NCI-H2196 (cell line): ENCODE measurements around the gene GLB1L2.
A peak's percentile ranks its signal among the peaks of the same experiment; 100 is the strongest.

Experiments
- DNase-seq: peaks from one replicate; lab custom pipeline; 2025; ENCODE audit not compliant: unreplicated experiment; lab: John Stamatoyannopoulos, UW

The GLB1L2 gene

DNA sequence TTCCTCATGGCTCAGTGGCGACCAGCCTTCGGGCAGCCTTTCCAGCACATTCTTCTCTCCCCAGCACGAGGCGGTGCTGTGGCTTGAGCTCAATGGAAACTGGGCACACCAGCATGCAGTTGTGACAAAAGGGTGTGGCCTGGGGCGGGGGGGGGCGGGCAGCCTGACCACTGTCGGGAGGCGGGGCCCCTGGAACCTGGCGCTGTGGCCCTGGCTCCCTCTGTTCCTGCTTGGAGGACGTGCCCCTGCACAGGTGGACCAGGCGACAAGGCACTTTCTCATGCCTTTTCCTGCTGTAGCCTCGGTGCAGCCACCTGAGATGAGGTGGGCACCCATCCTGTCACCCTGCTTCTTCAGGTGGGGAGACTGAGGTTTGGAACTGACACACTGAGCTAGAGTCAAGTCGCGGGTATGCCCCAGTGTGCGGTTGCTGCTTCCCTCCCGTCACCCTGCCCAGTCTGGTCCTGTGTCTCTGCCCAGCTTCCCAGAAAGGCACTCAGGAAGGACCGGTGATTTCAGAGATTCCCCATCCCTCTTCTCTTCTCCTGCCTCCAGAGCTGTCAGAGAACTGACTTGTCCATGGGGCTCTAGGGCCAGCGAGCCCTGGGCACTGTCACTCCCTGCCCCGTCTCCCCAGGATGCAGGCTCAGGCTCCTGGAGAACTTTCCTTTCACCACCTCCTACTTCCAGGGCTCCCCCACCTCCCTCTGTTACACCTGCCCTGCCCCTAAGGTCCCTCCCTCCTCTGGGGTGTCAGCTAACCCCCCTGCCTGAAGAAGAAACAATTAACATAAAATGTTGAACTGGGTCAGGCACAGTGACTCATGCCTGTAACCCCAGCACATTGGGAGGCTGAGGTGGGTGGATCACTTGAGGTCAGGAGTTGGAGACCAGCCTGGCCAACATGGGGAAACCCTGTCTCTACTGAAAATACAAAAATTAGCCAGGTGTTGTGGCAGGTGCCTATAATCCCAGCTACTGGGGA lies 70.3 kb downstream of the GLB1L2 start:
- DNase-seq, result peak; percentile 34

DNA sequence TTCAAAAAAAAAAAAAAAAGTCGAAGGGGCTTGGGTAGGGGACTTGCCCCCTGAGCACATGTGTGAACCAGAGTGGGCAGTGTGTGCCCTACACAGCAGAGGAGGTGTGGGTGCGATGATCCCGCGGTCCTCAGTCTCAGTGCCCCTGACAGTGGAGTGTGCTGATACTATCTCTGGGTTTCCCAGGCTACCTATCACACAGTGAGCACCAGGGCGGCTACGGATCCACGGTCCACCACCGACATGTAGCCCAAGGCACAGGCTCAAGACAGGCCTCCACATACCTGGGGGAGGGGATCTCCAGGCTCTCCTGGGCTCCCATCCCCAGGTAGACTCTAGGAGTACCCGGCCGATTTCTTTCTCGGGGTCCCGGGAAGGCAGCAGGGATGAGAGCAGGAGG lies 71.1 kb downstream of the GLB1L2 start:
- no peak for DNase-seq

DNA sequence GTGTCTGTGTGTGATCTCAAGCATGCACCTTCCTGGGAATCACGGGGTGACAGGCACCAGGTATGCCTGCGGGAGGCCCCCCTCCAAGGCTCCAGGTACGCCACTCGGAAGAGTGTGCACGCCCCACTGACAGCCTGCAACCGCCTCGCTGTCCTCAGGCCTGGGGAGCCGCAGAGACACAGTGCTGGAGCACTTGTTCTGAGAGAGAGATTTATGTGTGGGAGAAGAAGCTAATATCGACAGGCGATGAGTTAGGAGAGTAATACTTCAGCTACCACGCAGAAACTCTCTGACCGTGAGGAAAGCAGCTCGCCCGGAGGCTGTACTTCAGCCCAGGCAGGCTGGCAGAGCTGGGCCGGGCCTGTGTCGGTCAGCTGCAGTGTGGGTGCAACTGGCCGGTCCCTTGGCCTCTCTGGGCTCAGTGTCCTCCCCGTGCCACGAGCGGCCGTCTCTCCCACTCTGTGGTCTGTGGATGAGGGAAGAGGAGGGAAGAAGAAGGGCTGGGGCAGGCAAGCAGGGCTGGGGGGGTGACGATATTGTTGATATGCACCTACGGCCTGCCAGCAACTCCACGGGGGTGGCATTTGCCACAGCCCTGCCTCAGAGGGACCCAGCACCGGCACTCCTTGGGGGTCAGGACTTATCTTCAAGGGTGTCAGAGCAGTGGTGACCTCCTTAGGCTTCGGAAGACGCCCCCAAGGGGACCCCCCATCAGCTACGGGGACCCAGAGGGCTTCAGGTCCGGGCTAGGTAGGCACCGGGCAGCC lies 73.0 kb downstream of the GLB1L2 start:
- no peak for DNase-seq

DNA sequence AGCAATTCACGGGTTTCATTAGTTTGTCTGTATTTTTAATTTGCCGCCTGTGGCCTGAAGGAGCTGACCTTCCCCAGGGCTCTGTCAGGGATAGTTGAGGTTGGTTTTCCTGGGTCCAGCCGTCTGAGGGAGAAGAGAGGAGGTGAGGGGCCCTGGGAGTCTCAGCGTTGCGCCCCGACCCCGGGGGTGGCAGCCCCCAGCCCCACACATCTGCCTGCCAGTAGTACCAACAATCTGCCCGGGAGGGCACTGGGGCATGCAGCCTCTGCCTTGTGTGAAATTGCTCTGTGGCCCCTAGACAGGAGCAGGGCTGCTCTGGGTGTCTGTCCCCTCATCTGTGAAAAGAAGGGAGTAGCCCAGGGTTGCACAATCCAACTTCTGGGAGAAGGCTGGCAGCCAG lies 73.6 kb downstream of the GLB1L2 start:
- no peak for DNase-seq

DNA sequence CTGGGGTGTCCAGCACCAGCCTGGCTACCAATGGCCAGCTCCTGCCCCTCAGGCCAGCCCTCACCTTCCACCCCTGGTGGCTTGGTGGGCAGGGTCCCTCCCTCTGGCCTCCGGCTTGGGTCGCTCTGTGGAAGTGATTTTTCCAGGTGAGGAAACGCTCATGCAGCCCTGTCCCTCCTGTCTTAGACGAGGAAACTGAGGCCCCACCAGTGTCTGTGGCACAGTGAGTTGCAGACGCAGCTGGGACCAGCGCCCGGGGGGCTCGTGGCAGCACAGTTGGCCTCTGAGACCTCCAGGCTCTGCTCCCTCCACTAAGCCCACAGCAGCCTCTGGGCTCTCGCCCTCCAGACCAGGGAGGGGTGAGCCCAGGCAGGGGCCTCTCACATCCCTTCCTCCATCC lies 74.1 kb downstream of the GLB1L2 start:
- DNase-seq, result no peak

DNA sequence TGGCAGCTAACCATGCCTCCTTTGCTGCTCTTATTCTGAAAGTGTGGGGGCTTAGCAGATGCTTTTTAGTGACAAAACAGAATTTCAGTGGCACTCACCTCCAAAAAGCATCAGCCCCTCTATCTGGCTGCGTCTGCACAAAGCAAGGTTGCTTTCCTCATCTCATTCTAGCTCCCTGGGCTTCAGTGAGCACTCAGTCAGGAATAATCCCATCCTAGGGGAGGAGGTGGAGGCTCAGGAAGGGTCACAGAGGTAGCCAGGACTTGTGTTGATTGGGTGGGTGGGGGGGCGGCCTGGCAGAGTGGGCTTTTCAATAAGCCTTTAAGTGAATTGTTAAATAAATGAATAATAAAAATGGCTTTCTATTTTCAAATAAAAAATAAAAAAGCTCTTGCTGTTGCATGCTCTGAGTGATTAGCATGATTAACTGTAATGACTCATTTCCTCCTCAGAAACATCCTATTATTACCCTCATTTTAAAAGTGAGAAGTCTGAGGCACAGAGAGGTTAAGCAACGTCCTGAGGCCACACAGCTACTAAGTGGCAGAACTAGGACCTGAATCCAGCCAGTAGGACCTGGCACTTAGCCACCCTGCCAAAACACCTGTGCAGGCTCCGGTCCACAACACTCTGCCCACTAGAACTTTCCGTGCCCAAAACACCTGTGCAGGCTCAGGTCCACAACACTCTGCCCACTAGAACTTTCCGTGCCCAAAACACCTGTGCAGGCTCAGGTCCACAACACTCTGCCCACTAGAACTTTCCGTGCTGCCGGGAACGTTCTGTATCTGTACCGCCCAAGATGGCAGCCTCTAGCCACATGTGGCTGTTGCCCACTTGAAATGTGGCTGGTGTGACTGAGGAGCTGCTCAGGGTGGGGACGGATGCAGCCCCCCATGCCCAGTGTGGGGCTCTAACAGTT lies 74.7 kb downstream of the GLB1L2 start:
- DNase-seq, result no peak

DNA sequence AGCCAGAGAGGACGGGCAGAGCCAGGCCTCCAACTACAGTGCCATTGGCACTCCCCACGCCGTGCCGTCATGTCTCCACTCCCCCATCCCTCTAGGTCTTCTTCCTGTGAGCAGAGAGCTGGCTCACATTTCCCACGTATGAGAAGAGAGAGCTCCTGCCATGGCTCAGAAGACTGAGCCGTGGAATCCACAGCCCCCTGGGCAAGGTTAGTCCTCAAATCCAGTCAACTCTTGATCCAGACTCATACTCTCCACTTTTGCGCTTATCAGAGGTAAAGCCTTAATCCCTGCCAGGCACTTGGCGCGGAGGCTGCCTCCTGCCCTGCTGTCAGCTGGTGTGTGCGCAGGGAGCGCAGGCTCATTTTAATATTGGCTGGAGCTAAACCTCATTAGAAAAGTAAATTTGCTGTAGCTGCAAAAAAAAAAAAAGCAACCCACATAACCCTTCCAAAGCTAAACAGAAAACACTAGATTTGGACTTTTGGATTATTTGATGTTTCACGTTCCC lies 75.6 kb downstream of the GLB1L2 start:
- no peak for DNase-seq

DNA sequence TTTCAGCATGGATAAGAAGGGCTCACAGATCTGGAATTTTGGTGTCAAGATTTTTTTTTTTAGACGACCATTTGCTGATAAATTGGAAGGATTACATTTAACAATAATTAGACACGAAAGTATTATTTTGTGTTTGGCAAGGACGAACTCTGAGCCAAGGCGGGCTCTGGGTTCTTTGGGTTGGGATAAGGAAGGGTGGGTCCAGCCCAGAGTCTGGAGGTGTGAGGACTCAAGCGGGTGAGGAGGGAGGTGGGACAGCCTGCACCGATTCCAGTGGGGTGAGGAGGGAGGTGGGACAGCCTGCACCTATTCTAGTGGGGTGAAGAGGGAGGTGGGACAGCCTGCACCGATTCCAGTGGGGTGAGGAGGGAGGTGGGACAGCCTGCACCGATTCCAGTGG lies 76.1 kb downstream of the GLB1L2 start:
- DNase-seq, result no peak

DNA sequence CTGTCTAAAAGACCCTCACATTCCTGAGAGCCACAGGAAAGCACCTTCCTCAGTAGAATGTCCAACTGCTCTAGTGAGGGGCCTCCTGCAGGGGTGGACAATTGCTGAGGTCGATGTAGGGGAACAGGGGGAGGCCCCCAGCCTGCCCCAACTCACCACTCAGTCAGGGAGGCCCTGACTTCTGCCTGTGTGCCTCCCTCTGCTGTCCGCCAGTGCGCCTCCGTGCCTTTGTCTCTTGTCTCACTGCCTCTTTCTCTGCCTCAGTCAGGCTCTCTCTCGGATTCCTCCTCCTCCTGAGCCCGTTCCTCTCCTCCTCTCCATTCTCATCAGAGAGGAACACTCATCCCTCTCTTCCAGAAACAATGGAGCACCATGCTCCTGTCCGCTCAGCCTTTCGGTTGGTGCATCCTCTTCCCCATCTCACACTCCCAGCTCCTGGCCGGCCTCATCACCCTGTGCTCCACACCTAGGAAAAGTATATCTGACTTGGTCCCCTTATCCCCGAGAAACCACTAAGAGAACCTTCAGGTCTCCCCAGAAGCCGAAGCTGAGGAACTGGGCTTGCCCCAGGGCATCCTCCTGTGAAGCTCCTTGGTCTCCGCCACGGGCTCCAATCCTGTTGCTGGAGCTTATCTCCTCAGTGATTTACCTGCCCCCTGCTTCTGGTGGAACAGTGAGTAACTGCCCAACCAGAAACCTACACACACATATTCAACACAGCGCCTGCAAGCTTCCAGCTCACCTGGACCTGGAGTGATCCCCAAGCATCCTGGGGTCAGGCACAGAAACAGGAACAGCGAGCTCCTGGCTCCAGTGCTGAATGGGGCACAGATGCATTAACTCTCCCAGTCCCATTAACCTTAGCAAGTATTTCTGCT lies 78.0 kb downstream of the GLB1L2 start:
- DNase-seq, result no peak

DNA sequence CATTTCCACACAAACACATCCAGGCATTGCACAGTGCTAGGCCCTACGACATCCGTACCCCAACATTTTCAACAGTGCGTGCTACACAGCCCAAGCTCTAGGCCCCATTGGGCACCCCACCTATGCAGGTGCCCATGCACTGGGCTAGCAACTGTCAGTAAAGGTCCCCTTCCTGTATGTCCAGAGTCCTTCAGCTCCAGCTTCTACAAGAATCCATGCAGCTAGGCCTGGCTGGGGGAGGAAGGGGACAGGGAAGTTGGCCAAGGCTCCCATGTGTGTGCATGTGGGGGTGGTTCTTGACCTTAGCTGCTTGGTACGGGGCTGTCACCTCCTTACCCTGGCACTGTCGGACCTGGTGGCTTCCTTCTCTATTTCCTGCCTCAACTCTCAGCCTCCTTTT lies 79.0 kb downstream of the GLB1L2 start:
- no peak for DNase-seq

DNA sequence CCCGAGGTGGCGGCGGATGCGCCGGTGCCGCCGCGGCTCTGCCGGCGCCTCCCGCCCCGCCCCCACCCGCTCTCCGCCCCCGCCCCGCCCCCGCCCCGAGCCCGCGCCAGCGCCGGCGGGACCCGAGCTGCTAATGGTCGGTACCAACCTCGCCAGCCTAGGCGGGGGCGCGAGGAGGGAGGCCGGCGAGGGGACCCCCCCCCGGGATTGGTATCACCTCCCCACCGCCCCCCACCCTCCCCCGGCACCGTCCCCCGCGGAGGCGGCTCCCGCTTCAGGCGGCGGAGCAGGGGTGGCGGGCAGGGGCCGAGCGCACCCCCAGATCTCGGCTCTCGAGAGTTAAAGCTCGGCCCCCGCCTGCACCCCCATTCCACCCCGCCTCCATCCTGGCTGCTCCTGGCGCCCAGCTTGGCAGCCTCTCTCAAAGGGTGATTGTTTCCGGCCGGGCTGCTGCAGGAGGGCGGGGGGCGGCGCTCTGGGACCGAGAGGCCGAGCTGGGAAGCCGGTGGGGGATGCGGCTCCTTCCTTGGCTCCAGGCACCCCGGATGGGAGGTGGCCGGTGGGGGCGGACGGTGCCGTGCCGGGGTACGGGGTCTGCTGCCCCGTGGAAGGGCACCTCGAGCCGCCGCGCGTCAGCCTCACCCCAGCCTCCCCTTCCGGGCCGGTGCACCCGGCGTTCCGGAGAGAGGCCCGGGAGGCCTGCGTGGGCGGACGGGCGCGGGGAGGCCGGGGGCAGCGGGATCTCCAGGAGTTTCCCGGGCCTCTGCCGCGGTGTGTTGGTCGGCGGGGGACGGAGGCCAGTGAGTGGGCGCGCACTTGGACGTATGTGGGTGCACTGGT lies 80.6 kb downstream of the GLB1L2 start, which contains the start of gene B3GAT1:
B3GAT1 (minus strand) TSS at position 40 of the 840 bp plus-strand sequence. CDS start 24,583 bp downstream, outside the sequence.
- DNase-seq, result peak; percentile 64

DNA sequence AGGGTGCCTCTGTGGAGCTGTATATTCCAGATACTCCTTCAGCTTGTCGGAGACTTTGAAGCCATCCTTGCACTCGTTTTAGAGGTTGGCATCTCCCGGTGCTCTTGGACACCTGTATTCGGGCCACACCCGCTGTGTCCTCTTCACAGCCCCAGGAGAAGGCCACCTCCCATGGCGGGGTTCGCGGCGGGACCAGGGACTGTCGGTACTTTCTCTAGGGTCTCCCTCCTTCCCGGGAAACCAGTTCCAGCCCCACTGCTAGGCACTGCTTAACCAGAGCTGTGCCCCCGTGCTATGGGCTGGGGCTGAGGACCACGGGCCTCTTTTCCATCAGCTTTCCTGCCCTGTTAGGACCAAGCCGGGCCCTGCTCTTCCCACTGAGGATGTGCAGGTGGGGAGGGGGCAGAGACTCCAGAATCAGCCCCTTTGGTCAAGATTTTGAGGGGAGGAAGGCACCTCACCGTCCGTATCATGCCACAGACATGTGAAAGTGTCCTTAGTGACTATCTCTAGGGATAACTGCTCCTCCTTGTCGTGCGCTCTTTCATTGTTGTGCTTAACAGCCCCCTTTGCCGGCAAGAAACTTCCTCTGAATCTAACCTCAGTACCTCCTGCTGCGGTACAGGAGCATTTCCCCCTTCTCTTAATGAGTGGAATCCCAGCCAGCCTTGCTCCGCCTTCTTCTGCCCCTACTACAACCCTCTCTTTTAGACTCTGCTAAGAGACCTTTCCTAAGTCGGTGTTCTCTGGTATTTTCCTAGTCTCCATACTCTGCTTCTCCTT lies 81.4 kb downstream of the GLB1L2 start:
- DNase-seq, result no peak

DNA sequence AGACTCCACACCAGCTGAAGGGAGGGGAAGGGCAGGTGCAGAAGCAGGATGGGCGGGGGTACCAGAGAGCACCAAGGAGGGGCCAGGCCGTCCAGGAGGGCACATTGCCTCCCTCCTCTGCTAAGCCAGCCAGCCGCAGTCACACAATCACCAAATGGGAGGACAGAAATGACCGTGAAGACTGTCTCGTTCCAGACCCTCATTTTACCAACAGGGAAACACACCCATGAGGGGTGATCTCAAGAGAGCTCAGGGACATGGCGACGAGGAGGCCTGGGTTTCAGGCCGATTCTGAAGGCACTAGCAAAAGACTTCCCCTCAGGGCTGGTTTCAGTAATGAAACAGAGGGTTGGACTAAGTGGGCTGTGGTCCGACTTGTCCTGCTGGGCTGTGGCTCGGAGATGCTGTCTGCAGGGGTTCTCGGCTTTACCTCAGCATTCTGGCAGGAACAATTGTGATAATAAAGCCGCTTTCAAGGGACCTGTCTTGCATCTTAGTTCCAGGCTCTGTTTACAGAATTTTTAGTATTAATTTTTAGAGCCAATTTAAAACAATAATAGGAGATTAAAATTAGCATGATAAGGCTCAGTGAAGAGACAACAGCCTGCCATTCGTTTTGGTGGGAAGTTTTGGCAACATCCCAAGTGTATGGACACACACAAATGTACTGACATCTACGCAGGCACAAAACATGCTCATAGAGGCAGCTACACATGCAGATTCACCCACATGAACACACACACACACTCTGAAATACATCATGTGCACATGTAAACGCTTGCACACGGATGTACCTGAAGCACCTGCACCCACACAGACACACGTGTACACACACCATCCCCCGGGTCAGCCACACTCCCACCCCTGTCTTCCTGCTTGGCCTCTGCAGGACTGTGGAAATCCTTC lies 82.3 kb downstream of the GLB1L2 start:
- DNase-seq, result no peak

DNA sequence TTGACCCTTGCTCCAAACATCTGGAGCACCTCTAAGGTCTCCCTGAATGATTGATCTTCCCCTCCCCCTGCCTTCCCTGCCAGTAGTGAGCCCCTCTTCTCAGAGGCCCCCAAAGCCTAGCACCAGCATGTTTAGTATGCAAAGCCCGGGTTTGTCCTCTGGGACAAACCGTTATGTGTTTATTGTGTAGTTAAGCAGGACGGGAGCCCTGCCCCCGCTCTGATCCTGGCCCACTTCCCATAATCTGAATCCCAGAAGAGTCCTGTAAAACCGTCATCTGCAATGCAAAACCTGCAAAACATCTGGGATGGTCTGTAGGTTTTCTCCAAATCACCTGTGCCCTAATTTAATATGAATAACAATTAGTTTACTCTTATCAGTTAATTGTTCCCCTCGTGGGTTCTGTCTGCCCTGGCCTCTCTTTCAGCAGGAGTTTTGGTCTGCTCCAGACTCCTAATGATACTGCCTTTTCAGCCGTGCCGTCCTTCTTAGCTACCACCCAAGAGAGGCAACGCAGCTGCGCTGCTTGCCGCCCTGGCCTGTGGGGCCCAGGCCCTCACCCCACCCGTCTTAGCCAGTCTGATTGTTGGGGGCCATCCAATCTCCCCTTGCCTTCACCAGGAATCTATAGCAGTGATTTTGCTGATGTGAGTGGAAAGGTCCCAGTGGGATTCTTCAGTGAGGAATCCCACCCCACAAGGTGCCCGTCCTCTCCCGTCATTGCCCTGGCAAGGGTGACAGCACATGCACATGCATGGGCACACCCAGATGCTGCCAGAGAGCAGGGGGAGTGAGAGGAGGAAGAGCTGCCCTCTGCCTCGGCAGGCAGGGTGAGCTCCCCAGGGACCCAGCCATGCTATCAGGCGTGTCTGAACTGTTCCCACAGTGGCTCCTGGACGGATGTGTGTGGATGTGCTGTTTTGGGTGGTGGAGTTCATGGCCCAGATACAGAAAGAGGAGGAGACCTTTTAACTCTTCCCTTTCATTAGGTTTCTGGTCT lies 83.3 kb downstream of the GLB1L2 start:
- DNase-seq, result no peak

DNA sequence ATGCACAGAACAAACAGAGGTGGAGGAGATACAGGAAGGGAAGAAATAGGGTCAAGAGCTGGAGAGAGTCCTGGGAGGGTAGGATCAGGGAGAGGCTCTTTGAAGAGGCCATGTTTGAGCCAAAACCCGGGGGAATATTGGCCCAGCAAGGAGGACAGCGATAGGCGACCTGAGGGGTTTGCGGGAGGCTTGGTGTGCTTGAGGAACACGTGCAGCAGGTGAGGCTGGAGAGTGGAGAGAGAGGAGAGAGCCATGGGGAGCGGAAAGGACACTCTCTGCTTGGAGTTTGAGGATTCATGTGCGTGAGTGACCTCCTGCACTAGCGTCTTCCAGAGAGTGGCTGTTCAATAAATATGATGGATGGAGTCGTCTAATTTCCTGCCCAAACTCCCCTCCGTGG lies 84.9 kb downstream of the GLB1L2 start:
- DNase-seq, result no peak
